Measurements from ENCODE around the gene TMC8. TPM values are rescaled to one million over a fixed set of nuclear protein-coding genes. Genes with fewer than 3 reads are reported as not detected.

The TMC8 gene
- total and polyA plus RNA-seq, 2 experiments from 2014 or later = 1.2 to 1.3 TPM

DNA sequence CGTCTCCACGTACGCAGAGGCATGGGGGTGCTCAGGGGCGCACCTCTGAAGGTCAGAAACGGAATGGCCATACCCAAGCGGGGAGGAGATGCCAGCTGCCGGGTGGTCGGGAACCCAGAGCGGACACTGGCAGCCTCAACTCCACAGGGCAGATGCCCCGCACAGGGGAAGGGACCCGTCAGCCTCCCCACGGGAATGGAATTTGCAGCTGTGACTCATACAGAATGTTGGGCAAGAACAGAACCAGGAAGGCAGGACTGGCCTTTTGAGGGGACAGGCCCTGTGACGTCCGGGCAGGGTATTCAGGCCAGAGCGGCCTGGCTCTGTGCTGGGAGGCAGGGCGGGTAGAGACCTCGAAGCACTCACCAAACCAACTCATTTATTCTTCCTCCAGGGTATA is 48.8 kb downstream of the TMC8 start:
- Histone ChIP-seq H3K27me3 (ENCODE audit: insufficient read depth) (no peaks in the 10 kb centered on the region), H3K36me3 (ENCODE audit: insufficient read depth) (peaks cover 40% of the 10 kb centered on the region), H3K4me3 (no peak overlapping the region), H3K4me1 (ENCODE audit: insufficient read depth) (peaks cover 3% of the 10 kb centered on the region; the same call in 1 of the 2 replicates), H3F3A (replicated peaks; ENCODE audit: low read depth) (peaks cover 8% of the 10 kb centered on the region; the same call in 1 of the 2 replicates), H3K79me2 (replicated peaks; ENCODE audit: insufficient read depth) (0 out of 2 replicates have a peak, but pooled peaks cover 8% of the 10 kb centered on the region), H3K4me2 (no peak overlapping the region), H2AFZ (no peak overlapping the region), H3K27ac (ENCODE audit: low read depth) (no peak overlapping the region), H3K9me2 (ENCODE audit: insufficient read depth) (no peaks in the 10 kb centered on the region), H4K20me1 (replicated peaks; ENCODE audit: insufficient read depth) (peaks cover 23% of the 10 kb centered on the region)
- Mint-ChIP-seq H3K4me1 (peaks cover 23% of the 10 kb centered on the region), H3K4me3 (no peak overlapping the region), H3K27ac (no peak overlapping the region), H3K9me3 (no peaks in the 10 kb centered on the region; the same call in 2 of the 3 replicates), H3K27me3 (ENCODE audit: insufficient read depth, low read depth, poor library complexity) (peaks cover 9% of the 10 kb centered on the region), H3K36me3 (ENCODE audit: low read depth) (peaks cover 88% of the 10 kb centered on the region)
- no peak for DNase-seq (ENCODE audit: low spot score)
- no peak for ATAC-seq
- TF ChIP-seq, protein P1, sequence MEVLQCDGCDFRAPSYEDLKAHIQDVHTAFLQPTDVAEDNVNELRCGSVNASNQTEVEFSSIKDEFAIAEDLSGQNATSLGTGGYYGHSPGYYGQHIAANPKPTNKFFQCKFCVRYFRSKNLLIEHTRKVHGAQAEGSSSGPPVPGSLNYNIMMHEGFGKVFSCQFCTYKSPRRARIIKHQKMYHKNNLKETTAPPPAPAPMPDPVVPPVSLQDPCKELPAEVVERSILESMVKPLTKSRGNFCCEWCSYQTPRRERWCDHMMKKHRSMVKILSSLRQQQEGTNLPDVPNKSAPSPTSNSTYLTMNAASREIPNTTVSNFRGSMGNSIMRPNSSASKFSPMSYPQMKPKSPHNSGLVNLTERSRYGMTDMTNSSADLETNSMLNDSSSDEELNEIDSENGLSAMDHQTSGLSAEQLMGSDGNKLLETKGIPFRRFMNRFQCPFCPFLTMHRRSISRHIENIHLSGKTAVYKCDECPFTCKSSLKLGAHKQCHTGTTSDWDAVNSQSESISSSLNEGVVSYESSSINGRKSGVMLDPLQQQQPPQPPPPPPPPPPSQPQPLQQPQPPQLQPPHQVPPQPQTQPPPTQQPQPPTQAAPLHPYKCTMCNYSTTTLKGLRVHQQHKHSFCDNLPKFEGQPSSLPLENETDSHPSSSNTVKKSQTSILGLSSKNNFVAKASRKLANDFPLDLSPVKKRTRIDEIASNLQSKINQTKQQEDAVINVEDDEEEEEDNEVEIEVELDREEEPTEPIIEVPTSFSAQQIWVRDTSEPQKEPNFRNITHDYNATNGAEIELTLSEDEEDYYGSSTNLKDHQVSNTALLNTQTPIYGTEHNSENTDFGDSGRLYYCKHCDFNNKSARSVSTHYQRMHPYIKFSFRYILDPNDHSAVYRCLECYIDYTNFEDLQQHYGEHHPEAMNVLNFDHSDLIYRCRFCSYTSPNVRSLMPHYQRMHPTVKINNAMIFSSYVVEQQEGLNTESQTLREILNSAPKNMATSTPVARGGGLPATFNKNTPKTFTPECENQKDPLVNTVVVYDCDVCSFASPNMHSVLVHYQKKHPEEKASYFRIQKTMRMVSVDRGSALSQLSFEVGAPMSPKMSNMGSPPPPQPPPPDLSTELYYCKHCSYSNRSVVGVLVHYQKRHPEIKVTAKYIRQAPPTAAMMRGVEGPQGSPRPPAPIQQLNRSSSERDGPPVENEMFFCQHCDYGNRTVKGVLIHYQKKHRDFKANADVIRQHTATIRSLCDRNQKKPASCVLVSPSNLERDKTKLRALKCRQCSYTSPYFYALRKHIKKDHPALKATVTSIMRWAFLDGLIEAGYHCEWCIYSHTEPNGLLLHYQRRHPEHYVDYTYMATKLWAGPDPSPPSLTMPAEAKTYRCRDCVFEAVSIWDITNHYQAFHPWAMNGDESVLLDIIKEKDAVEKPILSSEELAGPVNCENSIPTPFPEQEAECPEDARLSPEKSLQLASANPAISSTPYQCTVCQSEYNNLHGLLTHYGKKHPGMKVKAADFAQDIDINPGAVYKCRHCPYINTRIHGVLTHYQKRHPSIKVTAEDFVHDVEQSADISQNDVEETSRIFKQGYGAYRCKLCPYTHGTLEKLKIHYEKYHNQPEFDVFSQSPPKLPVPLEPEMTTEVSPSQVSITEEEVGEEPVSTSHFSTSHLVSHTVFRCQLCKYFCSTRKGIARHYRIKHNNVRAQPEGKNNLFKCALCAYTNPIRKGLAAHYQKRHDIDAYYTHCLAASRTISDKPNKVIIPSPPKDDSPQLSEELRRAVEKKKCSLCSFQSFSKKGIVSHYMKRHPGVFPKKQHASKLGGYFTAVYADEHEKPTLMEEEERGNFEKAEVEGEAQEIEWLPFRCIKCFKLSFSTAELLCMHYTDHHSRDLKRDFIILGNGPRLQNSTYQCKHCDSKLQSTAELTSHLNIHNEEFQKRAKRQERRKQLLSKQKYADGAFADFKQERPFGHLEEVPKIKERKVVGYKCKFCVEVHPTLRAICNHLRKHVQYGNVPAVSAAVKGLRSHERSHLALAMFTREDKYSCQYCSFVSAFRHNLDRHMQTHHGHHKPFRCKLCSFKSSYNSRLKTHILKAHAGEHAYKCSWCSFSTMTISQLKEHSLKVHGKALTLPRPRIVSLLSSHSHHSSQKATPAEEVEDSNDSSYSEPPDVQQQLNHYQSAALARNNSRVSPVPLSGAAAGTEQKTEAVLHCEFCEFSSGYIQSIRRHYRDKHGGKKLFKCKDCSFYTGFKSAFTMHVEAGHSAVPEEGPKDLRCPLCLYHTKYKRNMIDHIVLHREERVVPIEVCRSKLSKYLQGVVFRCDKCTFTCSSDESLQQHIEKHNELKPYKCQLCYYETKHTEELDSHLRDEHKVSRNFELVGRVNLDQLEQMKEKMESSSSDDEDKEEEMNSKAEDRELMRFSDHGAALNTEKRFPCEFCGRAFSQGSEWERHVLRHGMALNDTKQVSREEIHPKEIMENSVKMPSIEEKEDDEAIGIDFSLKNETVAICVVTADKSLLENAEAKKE (CRISPR knock-in tag; IDR thresholded peaks at IDR 0.05) = no peak
- TF ChIP-seq EZH2 (IDR thresholded peaks at IDR 0.05; ENCODE audit: low read depth, unreplicated experiment) = no peak
- TF ChIP-seq ZNF331 (CRISPR knock-in tag; IDR thresholded peaks at IDR 0.05; ENCODE audit: low read depth) = no peak
- no peak for TF ChIP-seq EZH2phosphoT487 (IDR thresholded peaks at IDR 0.05; ENCODE audit: unreplicated experiment)
- no peak for TF ChIP-seq NANOG (IDR thresholded peaks at IDR 0.05; ENCODE audit: borderline replicate concordance)
- TF ChIP-seq, protein P2, sequence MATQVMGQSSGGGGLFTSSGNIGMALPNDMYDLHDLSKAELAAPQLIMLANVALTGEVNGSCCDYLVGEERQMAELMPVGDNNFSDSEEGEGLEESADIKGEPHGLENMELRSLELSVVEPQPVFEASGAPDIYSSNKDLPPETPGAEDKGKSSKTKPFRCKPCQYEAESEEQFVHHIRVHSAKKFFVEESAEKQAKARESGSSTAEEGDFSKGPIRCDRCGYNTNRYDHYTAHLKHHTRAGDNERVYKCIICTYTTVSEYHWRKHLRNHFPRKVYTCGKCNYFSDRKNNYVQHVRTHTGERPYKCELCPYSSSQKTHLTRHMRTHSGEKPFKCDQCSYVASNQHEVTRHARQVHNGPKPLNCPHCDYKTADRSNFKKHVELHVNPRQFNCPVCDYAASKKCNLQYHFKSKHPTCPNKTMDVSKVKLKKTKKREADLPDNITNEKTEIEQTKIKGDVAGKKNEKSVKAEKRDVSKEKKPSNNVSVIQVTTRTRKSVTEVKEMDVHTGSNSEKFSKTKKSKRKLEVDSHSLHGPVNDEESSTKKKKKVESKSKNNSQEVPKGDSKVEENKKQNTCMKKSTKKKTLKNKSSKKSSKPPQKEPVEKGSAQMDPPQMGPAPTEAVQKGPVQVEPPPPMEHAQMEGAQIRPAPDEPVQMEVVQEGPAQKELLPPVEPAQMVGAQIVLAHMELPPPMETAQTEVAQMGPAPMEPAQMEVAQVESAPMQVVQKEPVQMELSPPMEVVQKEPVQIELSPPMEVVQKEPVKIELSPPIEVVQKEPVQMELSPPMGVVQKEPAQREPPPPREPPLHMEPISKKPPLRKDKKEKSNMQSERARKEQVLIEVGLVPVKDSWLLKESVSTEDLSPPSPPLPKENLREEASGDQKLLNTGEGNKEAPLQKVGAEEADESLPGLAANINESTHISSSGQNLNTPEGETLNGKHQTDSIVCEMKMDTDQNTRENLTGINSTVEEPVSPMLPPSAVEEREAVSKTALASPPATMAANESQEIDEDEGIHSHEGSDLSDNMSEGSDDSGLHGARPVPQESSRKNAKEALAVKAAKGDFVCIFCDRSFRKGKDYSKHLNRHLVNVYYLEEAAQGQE (IDR thresholded peaks at IDR 0.05; ENCODE audit: unreplicated experiment) = no peak
- TF ChIP-seq STAT1 (IDR thresholded peaks at IDR 0.05; ENCODE audit: unreplicated experiment) = no peak

All from GM23338 (cell line).